PC-9 (cell line): Measurements from ENCODE around the gene USP49.

Experiments used
- EZH2 ChIP-seq: fragments of 200-600 bp; sonication (generic); IDR thresholded peaks from 2 replicates; pipeline ENCODE4 v1.8.0; 2017; ENCODE audit warnings: antibody characterized with exemption, low read depth
- TF ChIP-seq, protein P1 (sequence below): fragments of 200-600 bp; sonication (generic); conservative IDR thresholded peaks from 2 replicates; pipeline ENCODE4 v1.6.1; 2017; ENCODE audit warnings: mixed run types, antibody characterized with exemption, mild to moderate bottlenecking, moderate library complexity

DNA sequence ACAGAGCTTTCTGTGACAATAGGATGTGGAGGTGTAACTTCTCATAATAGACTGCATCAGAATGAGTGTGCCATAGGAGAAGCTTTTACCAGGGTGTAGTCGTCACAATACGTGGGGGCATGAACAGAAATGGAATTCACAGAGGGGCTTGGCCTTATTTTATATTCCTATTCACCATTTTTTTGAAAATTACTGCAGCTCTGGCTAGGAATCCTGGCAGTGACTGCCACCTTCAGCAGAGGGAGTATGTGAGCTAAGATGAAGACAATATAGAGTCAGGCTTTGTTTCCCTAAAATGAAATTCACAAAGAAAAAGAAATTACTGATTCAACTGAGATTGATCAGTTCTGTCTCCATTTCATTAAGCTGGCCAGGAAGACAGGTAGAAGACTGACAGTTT, 93.8 kb downstream of the USP49 start:
- TF ChIP-seq, protein P1, sequence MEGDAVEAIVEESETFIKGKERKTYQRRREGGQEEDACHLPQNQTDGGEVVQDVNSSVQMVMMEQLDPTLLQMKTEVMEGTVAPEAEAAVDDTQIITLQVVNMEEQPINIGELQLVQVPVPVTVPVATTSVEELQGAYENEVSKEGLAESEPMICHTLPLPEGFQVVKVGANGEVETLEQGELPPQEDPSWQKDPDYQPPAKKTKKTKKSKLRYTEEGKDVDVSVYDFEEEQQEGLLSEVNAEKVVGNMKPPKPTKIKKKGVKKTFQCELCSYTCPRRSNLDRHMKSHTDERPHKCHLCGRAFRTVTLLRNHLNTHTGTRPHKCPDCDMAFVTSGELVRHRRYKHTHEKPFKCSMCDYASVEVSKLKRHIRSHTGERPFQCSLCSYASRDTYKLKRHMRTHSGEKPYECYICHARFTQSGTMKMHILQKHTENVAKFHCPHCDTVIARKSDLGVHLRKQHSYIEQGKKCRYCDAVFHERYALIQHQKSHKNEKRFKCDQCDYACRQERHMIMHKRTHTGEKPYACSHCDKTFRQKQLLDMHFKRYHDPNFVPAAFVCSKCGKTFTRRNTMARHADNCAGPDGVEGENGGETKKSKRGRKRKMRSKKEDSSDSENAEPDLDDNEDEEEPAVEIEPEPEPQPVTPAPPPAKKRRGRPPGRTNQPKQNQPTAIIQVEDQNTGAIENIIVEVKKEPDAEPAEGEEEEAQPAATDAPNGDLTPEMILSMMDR = peak; percentile 72
- TF ChIP-seq EZH2 = no peak
